ENCODE data around the gene OOEP.
"Not testable (repeated sequence)": the region's sequence is repeated elsewhere in the genome, so short reads cannot be mapped to it uniquely, and the experiment has no call there.

The OOEP gene

DNA sequence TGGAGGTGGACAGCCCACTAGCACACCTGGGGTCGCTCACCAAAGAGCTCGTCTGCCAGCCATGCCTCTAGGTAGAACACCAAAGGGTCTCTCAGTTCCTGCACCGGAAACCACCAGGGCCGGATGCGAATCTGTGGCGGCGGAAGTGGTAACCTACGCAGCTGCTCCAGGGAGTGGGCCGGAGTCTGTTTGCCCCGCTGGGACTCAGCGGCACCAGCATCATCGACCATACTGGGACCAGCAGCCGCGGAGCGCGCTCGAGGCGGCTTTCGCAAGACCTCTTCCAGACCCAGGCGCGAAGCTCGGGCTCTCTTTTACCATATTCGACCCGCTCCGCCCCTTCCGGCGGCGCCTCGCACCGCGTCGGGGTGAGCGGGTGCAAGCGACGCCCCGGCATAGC is at the start of gene OOEP:
Gene OOEP (minus strand): TSS at position 335 of the 400 bp plus-strand sequence. CDS start 105 bp downstream, at position 230.
- DNase-seq, result no peak

DNA sequence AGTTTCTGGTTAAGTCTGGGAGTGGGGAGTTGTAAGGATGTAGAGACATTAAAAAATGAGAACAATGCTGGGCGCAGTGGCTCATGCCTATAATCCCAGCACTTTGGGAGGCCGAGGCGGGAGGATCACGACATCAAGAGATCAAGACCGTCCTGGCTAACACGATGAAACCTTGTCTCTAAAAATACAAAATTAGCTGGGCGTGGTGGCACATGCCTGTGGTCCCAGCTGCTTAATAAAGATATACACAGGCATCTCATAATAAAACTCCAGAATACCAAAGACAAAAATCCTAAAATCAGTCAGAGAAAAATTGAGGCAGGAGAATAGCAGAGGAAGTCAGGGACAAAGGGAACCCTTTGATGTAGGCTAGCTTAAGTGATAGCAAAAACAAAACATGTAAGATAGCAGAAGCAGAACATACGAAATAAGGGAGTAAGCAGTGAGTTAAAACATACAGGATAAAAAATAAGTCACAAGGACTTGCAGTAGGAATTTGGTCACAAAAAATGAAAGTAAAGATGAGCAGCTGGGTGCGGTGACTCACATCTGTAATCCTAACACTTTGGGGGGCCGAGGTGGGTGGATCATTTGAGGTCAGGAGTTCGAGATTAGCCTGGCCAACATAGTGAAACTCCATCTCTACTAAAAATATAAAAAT is 48.5 kb upstream of the OOEP start:
- DNase-seq, result no peak

DNA sequence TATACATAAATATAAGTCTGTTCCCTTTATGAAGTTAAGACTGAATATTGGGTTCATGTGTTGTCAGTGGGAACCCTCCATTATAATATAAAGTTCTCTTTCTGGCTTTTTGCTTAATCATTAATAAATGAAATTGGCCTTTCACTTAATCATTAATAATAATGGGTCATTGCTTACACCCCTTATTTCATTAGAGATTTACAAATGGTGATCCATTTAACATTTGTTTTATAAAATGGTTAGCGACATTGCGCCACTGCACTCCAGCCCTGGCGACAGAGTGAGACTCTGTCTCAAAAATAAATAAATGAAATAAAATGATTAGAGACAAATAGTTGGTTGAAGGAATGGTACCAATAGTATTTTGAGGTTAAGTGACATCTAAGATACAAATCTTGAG is 43.4 kb upstream of the OOEP start:
- no peak for DNase-seq

DNA sequence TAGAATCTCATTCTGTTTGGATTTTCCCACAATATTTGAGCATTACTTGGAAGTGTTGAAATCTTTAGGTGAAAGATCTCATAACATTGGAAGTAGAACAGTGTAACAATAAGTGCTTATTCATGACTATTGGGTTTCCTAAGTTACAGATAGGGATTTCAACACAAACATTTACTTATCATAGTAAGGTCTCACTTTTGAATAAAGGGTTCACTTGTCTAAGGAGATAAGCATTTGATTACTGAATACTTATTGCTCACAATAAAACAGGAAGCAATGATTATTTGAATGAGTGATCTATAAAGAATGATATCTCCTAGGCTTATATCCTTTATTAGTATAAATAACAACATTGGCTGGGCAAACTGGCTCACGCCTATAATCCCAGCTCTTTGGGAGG is 39.7 kb upstream of the OOEP start:
- no peak for DNase-seq

DNA sequence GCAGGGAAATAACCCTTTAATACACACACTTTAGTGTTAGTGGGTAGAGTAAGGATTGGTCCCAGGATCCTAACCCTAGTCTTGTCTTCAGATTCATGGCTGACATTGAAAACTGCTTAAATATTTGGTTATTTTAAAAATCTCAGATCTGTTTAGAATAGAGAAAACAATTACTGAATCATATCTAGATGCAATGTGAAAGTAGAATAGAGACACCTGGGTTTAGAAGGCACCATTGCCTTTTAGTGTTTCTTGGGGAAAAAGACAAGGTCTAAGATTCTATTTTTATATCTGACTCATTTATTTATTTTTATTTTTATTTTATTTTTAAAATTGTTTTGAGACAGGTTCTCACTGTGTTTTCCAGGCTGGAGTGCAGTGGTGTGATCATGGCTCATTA is 31.0 kb upstream of the OOEP start:
- DNase-seq, result no peak

DNA sequence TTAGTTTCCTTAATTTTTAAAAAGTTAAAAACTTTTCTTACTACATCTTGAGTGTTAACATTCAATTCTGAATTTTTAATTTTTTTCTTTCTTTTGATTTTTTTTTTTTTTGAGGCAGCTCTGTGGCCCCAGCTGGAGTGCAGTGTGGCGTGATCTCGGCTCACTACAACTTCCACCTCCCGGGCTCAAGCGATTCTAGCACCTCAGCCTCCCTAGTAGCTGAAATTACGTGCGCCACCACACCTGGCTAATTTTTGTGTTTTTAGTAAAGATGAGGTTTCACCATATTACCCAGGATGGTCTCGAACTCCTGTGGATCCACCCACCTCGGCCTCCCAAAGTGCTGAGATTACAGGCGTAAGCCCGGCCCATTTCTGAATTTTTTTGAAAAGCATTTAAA is 26.2 kb upstream of the OOEP start:
- DNase-seq, result no peak

DNA sequence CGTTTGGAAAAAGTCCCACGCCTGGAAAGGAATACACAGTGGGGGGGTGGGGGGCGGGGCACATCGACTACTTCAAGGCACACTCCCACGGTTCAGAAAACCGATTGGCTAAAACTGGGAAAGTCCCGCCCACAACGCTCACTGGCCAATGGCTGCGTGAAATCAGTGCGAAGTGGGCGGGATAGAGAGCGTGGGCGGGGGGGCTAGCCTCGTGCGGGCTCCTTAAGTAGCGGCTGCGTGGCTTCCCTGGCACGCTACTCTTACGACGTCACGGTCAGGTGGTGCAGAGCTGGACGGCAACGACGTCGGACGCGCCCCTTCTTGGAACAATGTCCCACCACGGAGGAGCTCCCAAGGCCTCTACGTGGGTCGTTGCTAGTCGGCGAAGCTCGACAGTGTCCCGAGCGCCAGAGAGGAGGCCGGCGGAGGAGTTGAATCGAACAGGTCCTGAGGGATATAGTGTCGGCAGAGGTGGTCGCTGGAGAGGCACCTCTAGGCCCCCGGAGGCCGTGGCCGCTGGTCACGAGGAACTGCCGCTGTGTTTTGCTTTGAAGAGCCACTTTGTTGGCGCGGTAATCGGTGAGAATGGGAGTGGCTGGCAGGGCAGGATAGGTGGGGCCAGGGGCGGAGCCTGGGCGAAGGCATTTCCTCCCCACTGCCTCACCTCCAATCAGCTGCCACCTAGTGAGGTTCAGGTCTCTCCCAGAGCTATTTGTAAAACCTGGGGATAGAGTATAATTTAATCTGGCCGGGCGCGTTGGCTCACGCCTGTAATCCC is 25.1 kb upstream of the OOEP start, which contains the start of gene DDX43:
Gene DDX43 (plus strand): TSS at position 252 of the 778 bp plus-strand sequence. CDS start 78 bp downstream, at position 330.
- peak; percentile 23 to 47 for DNase-seq

DNA sequence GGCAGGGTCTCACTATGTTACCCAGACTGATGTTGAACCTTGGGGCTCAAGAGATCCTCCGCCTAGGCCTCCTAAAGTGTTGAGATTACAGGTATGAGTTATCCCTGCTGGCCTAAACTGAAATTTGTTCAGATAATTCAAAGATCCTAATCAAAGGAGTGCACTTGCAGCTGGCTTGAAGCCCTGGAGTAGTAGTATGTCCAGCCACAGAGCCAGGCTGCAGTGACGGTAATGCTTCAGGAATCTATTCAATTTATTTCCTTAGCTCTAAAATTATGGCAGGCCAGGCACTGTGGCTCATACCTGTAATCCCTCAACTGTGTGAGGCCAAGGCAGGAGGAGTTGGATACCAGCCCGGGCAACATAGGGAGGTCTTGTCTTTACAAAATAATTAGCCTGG is 23.6 kb upstream of the OOEP start:
- DNase-seq, result no peak

DNA sequence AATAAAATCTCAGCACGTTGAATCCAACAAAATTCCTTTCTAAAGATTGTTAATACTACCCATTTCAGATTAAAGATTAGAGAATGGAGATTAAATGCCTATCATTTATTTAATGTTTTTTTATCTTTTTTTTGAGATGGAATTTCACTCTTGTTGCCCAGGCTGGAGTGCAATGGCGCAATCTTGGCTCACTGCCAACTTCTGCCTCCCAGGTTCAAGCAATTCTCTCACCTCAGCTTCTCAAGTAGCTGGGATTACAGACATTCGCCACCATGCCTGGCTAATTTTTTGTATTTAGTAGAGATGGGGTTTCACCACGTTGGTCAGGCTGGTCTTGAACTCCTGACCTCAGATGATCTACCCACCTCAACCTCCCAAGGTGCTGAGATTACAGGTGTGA is 22.5 kb upstream of the OOEP start:
- peak in 1 of 2 donors; percentile 9 for DNase-seq

DNA sequence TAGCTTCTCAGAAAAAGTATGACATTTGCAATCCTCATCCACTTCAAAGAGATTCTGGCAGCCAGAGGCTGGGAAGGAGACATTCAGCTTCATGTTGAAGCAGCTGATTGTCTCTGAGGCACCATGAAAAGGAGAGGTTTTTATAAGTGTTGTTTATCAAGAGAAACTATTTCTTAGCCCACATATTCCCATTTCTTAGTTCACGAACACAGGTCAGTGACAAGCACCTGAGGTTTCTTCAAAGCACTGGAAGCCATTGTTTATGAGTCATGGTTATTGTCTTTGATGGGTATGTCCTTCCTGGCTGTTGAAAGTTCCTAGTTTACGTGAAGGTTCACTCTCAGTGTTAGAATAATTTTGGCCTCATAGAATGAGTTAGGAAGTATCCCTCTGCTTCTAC is 22.0 kb upstream of the OOEP start:
- no peak for DNase-seq

DNA sequence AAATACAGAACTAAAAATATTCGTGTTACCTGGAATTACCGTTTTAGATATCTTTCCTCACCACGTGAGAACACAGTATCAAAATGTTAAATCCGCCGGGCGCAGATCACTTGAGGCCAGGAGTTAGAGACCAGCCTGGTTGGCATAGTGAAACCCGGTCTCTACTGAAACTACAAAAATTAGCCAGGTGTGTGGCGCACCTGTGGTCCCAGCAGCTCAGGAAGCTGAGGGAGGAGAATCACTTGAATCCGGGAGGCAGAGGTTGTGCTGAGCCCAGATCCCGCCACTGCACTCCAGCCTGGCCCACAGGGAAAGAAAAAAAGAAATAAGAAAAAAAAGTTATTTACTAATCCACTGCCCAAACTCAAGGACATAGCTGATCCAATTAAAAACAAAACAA is 20.2 kb upstream of the OOEP start:
- DNase-seq, result no peak

DNA sequence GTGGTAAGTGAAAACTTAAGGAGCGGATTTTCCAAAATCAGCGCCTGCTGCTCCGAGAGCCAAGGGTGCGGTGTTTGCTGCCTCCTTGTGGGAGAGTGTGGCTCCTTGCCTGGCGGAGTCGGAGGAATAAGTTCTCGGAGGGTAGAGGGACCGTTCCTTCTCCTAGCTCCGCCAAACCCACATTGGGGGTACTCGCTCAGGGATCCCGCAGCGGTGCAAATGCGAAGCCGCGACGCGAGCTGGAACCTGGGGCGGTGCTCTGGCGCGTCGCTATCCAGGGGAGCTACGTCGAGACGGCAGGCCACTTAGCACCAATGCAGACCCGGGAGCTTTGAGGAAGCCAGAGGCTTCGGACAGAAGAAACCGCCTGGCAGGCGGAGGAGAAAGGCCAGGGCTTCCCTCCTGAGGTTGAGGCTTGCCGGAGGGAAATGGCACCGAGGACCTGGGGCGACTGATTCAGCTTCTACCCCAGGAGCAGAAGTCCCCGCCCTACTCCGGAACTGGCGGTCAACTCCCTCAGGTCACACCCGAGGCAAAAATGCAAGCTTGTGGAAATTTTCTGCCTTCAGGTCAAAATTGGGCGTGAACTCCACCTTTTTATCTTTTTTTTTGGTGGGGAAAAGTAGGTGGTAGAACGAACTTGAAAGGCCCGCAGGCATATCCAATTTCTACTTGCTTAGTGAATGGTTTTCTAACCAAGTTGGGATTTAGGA is 19.3 kb upstream of the OOEP start:
- DNase-seq, result peak; percentile 58 to 64

DNA sequence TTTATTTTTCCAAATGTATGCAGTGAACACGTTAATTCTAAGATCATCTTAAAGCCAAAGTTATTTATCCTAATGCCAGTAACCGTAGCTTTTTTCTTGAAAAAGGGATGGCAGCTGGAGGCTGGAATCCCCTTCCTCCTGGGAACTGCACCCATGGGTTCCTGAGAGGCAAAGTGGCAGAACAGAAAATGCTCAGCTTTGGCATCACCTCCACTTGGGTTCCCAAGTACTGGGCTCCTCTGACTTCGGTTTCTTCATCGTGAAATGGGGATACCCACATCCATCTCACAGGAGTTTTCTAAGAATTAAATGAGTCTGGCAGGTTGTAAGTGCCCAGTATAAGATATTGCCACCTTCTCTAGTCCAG is 18.7 kb upstream of the OOEP start:
- no peak for DNase-seq

DNA sequence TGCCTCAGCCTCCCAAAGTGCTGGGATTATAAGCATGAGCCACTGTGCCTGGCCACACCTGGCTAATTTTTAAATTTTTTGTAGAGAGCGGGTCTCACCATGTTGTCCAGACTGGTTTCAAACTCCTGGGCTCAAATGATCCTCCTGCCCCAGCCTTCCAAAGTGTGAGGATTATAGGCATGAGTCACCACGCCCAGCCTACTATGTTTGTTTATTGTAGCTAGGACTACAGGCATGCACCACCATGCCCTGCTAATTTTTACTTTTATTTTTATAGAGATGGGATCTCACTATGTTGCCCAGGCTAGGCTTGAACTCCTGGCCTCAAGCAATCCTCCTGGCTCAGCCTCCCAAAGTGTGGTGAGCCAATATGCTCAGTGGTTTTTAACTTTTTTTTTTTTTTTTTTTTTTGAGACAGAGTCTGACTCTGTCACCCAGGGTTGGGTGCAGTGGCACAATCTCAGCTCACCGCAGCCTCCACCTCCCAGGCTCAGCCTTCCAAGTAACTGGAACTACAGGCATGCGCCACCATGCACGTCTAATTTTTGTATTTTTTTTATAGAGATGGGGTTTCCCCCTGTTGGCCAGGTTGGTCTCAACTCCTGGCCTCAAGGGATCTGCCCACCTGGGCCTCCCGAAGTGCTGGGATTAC is 12.9 kb upstream of the OOEP start:
- no peak for DNase-seq

DNA sequence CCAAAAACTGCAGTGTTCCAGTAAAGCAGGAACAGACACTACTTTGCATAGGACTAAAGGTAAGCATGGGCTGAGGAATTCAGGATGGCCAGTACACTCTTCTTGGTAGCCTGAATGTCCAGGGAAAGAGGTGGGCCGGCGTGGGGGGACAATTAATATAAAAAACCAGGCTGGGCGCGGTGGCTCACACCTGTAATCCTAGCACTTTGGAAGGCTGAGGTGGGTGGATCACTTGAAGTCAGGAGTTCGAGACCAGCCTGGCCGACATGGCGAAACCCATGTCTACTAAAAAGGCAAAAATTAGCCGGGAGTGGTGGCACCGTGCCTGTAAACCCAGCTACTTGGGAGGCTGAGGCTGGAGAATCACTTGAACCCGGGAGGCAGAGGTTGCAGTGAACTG is 11.8 kb upstream of the OOEP start:
- not testable (repeated sequence) for DNase-seq

DNA sequence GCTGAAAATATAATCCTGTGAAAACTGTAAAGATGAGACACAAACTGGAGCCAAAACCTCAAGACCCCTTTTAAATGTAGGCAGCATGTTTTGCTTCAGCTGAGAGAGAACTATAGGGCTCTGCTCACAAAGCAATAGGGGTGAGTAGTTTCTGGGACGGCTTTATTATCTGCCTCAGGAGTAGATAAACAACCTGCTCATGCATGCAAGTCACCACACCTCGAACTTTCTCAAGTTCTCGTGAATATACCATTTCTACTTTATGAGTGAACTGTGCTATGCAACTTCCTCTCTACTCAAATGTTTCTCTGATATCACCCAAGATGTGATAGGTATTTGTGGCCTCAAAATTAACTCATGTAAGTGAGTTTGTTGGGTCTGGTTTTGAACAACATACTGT is 7.5 kb upstream of the OOEP start:
- no peak for DNase-seq

DNA sequence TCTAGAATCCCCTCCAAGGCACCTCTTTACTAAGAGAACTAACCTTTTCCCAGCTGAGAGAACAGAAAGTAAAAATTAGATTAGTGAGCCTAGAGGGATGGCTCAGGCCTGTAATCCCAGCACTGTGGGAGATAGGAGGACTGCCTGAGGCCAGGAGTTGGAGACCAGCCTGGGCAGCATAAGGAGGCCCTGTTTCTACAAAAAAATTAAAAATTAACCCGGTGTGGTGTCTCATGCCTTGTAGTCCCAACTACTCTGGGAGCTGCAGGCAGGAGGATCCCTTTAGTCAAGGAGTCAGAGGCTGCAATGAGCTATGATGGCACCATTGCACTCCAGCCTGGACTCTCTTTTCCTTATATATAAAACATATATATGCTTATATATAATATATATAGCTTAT is 5.5 kb upstream of the OOEP start:
- no peak for DNase-seq

DNA sequence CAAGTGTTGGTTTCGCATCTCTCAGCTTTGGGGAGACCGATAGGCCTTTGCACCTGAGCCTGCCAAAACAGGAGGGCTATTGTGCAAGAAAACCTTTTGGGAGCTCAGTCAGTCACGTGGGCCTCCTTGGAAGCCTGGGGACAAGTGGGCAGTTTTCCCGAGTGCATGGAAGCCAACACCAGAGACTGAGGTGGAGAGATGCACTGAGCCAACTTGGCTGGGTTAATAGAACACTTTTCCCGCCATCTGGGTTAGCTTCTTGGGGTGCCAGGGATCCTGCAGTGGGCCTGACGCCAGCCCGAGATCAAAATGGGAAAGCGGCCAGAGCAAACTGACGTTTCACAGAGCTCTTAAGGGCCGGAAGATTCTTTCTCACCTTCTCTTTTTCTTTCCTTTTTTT is 2.8 kb upstream of the OOEP start:
- no peak for DNase-seq

DNA sequence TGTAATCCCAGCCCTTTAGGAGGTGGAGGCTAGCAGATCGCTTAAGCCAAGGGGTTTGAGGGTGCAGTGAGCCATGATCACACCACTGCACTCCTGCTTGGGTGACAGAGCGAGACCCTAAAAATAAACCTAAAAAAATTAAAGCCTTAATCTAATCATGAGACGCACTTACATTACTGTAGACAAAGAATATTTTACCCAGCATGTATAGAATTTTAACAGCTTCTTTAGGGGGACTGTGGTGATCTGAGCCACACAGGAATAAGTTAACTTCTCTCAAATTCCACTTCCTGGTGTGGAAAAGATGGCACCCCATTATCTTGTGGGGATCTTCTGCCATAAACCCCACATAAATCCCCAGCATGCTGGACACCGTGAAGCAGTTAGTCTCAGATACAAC is 2.3 kb upstream of the OOEP start:
- DNase-seq, result no peak

DNA sequence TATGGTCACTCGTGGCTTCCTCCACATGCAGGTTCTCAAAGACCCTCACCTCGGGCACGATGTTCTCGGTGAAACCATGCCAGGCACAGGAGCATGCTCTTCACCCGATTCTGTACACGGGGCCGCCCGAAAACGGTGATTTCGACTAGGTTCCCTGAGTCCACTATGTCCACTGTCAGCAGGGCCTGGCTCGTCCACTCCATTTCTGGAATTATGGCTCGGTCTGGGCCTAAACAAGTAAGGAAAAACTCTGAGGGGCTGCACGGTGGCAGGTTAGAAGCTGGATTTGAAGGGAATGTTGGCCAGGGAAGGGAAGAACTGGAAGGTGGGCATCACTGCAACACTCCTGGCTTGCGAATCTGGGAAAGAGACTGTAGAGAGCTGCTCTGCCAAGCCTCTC is 540 bp downstream of the OOEP start:
- no peak for DNase-seq

DNA sequence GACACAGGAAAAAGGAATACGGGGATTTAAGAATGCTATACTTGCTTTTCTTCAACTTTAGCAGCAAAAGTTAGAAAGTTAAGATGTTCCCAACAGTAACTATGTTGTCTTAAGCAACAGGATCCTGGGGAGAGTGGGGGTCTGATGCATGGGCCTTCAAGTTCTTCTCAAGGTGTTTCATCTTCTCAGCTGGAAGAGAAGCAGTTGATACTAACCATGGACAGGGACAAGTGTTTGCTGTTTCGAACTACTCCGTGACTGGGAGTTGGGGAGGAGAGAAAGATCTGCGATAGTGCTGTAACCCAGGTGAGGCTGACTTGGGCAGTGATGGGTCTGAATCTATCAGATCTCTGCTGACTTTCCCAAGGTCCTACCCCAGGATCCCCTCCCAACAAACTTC is 1.0 kb downstream of the OOEP start:
- no peak for DNase-seq

DNA sequence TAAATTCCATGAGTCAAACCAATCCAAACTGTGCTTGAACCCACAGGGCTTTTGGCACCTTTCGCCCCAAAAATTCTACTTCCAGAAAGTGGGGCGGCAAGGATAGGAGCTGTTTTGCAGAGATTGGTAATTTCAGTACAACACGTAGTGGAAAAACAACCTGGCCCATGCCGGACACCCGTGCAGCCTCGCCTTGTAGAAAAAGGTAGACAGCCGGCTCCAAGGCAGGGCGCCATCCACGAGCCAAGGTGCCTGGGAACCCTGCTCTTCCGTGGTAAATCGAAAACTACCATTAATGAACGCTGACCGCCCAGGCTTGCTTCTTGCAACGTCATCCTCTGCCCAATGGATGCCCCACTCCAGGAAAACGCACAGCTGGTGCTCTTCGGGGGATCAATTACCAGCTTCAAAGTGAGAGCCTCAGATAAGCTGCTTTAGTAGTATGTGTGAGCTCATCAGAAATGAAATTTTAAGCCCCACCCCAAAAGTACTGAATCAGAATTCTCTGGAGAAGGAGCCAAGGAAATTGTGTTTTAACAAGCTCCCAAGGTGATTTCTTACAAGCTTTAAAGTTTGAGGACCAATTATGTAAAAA is 1.8 kb downstream of the OOEP start:
- DNase-seq, result no peak

DNA sequence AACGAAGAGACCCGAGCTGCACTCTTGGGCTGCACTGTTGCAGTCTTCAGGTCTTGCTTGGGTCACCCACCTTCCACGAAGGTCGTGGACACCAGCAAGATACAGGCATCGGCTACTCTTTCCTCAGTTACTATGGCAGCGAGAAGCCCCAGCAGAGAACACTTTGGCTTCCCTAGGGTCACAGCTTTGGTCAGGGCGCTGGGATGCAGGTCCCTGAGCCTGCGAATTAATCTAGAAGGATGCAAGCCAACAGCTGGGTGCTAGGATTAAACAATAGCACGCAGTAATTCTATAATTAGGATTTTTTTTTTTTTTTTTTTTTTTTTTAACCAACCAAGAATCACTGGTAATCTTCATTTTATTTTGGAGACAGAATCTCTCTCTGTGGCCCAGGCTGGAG is 5.1 kb downstream of the OOEP start:
- no peak for DNase-seq

Data from stimulated activated CD4-positive, alpha-beta T cell treated with anti-CD3 and anti-CD28 coated beads, Interleukin-2, amount 100 ng/mL, for 24 hours (primary cell).